ENCODE data around the gene TRAPPC13.
A peak's percentile ranks its signal among the peaks of the same experiment; 100 is the strongest.

The TRAPPC13 gene

GRCh38 chr5:65654713-65655112, 29.9 kb downstream of the TRAPPC13 start:
- no peak overlapping the region for H2AK5ac ChIP-seq (ENCODE audit: low read length, severe bottlenecking)
- 100% methylated on average over 1 of the region's 2 CpGs for WGBS
- DNase-seq, result no peak
- no peak overlapping the region for H3K18ac ChIP-seq (ENCODE audit: low read depth in 1 of 2, low read length in 2 of 2)
- H2BK15ac ChIP-seq (ENCODE audit: low read depth, poor library complexity, severe bottlenecking), result no peak overlapping the region
- no peak overlapping the region for H2BK5ac ChIP-seq (ENCODE audit: low read depth, low read length, poor library complexity, severe bottlenecking)
- no peak overlapping the region for H3K4ac ChIP-seq (ENCODE audit: low read depth in 1 of 2, low read length in 2 of 2)
- peaks cover 3 to 45% of the 10 kb centered on the region in 2 experiments for H3K36me3 ChIP-seq (ENCODE audit: control insufficient read depth in 1 of 2, insufficient read depth in 2 of 2, low read depth in 1 of 2, low read length in 2 of 2)
- H3K27ac ChIP-seq (ENCODE audit: low read length, poor library complexity, severe bottlenecking), result no peak overlapping the region
- no peak overlapping the region for H3K9ac ChIP-seq (ENCODE audit: low read length)
- no peak overlapping the region for H3K4me2 ChIP-seq (ENCODE audit: low read length, poor library complexity, severe bottlenecking)
- no peak overlapping the region for H3K4me3 ChIP-seq (ENCODE audit: insufficient read depth in 1 of 2, low read depth in 1 of 2, low read length in 2 of 2)
- no peak overlapping the region for H2BK120ac ChIP-seq (ENCODE audit: low read depth, low read length)
- no peak overlapping the region for H4K91ac ChIP-seq (ENCODE audit: low read length)
- no peak overlapping the region for H4K8ac ChIP-seq (ENCODE audit: low read length)
- H3K79me1 ChIP-seq (replicated peaks; ENCODE audit: low read length, poor library complexity, severe bottlenecking), result peaks cover 1% of the 10 kb centered on the region
- H3K9me3 ChIP-seq (ENCODE audit: control insufficient read depth, low read length), result no peaks in the 10 kb centered on the region
- no peaks in the 10 kb centered on the region for H3K4me1 ChIP-seq (ENCODE audit: control insufficient read depth, insufficient read depth, low read depth, low read length)
- no peak overlapping the region for H2AFZ ChIP-seq (ENCODE audit: low read depth, low read length)
- H3K27me3 ChIP-seq (ENCODE audit: control insufficient read depth in 1 of 2, insufficient read depth in 1 of 2, low read length in 2 of 2), result no peaks in the 10 kb centered on the region
- H2BK12ac ChIP-seq (ENCODE audit: low read length in 2 of 2), result no peak overlapping the region
- H3K23ac ChIP-seq (ENCODE audit: low read length in 2 of 2), result no peak overlapping the region
- H3K14ac ChIP-seq (ENCODE audit: low read length in 2 of 2), result no peak overlapping the region

GRCh38 chr5:65663804-65664521, 39.1 kb downstream of the TRAPPC13 start:
- Histone ChIP-seq H2BK15ac (ENCODE audit: low read depth, poor library complexity, severe bottlenecking) (no peak overlapping the region), H3K79me1 (replicated peaks; ENCODE audit: low read length, poor library complexity, severe bottlenecking) (peaks cover 2% of the 10 kb centered on the region), H3K4me3 (ENCODE audit: insufficient read depth in 1 of 2, low read depth in 1 of 2, low read length in 2 of 2) (no peak overlapping the region), H3K27ac (ENCODE audit: low read length, poor library complexity, severe bottlenecking) (no peak overlapping the region), H4K91ac (ENCODE audit: low read length) (no peak overlapping the region), H3K9me3 (ENCODE audit: control insufficient read depth, low read length) (no peaks in the 10 kb centered on the region), H2BK12ac (ENCODE audit: low read length in 2 of 2) (no peak overlapping the region), H4K8ac (ENCODE audit: low read length) (no peak overlapping the region), H3K4me1 (ENCODE audit: control insufficient read depth, insufficient read depth, low read depth, low read length) (no peaks in the 10 kb centered on the region), H3K23ac (ENCODE audit: low read length in 2 of 2) (no peak overlapping the region), H2AK5ac (ENCODE audit: low read length, severe bottlenecking) (no peak overlapping the region), H3K18ac (ENCODE audit: low read depth in 1 of 2, low read length in 2 of 2) (no peak overlapping the region), H2BK5ac (ENCODE audit: low read depth, low read length, poor library complexity, severe bottlenecking) (no peak overlapping the region), H2BK120ac (ENCODE audit: low read depth, low read length) (no peak overlapping the region), H3K4ac (ENCODE audit: low read depth in 1 of 2, low read length in 2 of 2) (no peak overlapping the region), H3K9ac (ENCODE audit: low read length) (no peak overlapping the region), H3K36me3 (ENCODE audit: control insufficient read depth in 1 of 2, insufficient read depth in 2 of 2, low read depth in 1 of 2, low read length in 2 of 2) (peaks cover 3 to 79% of the 10 kb centered on the region in 2 experiments), H3K27me3 (ENCODE audit: control insufficient read depth in 1 of 2, insufficient read depth in 1 of 2, low read length in 2 of 2) (no peaks in the 10 kb centered on the region), H3K14ac (ENCODE audit: low read length in 2 of 2) (no peak overlapping the region), H2AFZ (ENCODE audit: low read depth, low read length) (no peak overlapping the region), H3K4me2 (ENCODE audit: low read length, poor library complexity, severe bottlenecking) (no peak overlapping the region)
- DNase-seq, result peak; percentile 44
- no CpG with 5 or more reads among the region's 1 CpG for WGBS

DNA sequence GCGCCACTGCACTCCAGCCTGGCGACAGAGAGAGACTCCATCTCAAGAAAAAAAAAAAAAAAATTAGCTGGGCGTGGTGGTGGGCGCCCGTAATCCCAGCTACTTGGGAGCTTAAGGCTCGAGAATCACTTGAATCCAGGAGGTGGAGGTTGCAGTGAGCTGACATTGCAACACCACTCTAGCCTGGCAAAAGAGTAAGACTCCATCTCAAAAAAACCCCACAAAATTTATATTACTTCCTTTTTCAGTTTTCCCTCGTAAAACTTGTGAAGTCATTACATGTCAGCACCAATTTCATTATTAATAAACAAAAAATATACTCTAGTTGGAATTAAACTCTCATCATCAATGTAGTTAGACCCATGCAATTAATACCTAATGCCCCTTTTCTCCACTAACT, 43.9 kb downstream of the TRAPPC13 start:
- Histone ChIP-seq H3K4me1 (ENCODE audit: control insufficient read depth, insufficient read depth, low read depth, low read length) (no peaks in the 10 kb centered on the region), H3K9me3 (ENCODE audit: control insufficient read depth, low read length) (no peaks in the 10 kb centered on the region), H3K4me3 (ENCODE audit: insufficient read depth in 1 of 2, low read depth in 1 of 2, low read length in 2 of 2) (no peak overlapping the region), H2BK120ac (ENCODE audit: low read depth, low read length) (no peak overlapping the region), H3K79me1 (replicated peaks; ENCODE audit: low read length, poor library complexity, severe bottlenecking) (peaks cover 2% of the 10 kb centered on the region), H3K4me2 (ENCODE audit: low read length, poor library complexity, severe bottlenecking) (no peak overlapping the region), H4K8ac (ENCODE audit: low read length) (no peak overlapping the region), H4K91ac (ENCODE audit: low read length) (no peak overlapping the region), H3K18ac (ENCODE audit: low read depth in 1 of 2, low read length in 2 of 2) (no peak overlapping the region), H2AK5ac (ENCODE audit: low read length, severe bottlenecking) (no peak overlapping the region), H3K27ac (ENCODE audit: low read length, poor library complexity, severe bottlenecking) (no peak overlapping the region), H3K36me3 (ENCODE audit: control insufficient read depth in 1 of 2, insufficient read depth in 2 of 2, low read depth in 1 of 2, low read length in 2 of 2) (peaks cover 6 to 71% of the 10 kb centered on the region in 2 experiments), H2BK12ac (ENCODE audit: low read length in 2 of 2) (no peak overlapping the region), H3K23ac (ENCODE audit: low read length in 2 of 2) (no peak overlapping the region), H2BK15ac (ENCODE audit: low read depth, poor library complexity, severe bottlenecking) (no peak overlapping the region), H2AFZ (ENCODE audit: low read depth, low read length) (no peak overlapping the region), H3K9ac (ENCODE audit: low read length) (no peak overlapping the region), H3K14ac (ENCODE audit: low read length in 2 of 2) (no peak overlapping the region), H2BK5ac (ENCODE audit: low read depth, low read length, poor library complexity, severe bottlenecking) (no peak overlapping the region), H3K4ac (ENCODE audit: low read depth in 1 of 2, low read length in 2 of 2) (no peak overlapping the region), H3K27me3 (ENCODE audit: control insufficient read depth in 1 of 2, insufficient read depth in 1 of 2, low read length in 2 of 2) (no peaks in the 10 kb centered on the region)
- 89% methylated on average over 7 of the region's 7 CpGs for WGBS
- no peak for DNase-seq

DNA sequence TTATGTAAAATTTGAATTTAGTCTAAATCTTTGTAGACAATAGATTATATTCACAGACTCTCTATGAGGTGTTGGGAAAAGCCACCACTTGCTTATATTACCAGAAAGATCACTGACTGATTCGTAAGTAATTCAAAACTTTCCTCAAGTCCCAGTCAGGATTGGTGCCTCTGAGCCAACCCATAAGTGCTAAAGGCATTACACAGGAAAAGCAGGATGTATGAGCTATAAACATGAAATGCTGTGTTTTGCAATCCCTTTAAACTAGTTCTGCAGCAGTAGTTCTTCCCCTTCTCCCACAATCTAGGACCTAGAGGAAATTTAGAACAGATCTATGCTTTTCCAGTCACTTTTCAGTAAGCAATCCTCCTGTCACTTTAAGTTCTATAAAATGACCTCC, 48.0 kb downstream of the TRAPPC13 start:
- no peaks in the 10 kb centered on the region for H3K79me1 ChIP-seq (replicated peaks; ENCODE audit: low read length, poor library complexity, severe bottlenecking)
- no peak overlapping the region for H3K4ac ChIP-seq (ENCODE audit: low read depth in 1 of 2, low read length in 2 of 2)
- H2BK120ac ChIP-seq (ENCODE audit: low read depth, low read length), result no peak overlapping the region
- H3K36me3 ChIP-seq (ENCODE audit: control insufficient read depth in 1 of 2, insufficient read depth in 2 of 2, low read depth in 1 of 2, low read length in 2 of 2), result peaks cover 3 to 39% of the 10 kb centered on the region in 2 experiments
- no peak overlapping the region for H3K18ac ChIP-seq (ENCODE audit: low read depth in 1 of 2, low read length in 2 of 2)
- H3K14ac ChIP-seq (ENCODE audit: low read length in 2 of 2), result no peak overlapping the region
- no peaks in the 10 kb centered on the region for H3K27me3 ChIP-seq (ENCODE audit: control insufficient read depth in 1 of 2, insufficient read depth in 1 of 2, low read length in 2 of 2)
- H2BK5ac ChIP-seq (ENCODE audit: low read depth, low read length, poor library complexity, severe bottlenecking), result no peak overlapping the region
- H3K4me1 ChIP-seq (ENCODE audit: control insufficient read depth, insufficient read depth, low read depth, low read length), result no peaks in the 10 kb centered on the region
- no peak overlapping the region for H3K23ac ChIP-seq (ENCODE audit: low read length in 2 of 2)
- no peak overlapping the region for H3K27ac ChIP-seq (ENCODE audit: low read length, poor library complexity, severe bottlenecking)
- H2BK12ac ChIP-seq (ENCODE audit: low read length in 2 of 2), result no peak overlapping the region
- no peak overlapping the region for H4K91ac ChIP-seq (ENCODE audit: low read length)
- no peaks in the 10 kb centered on the region for H3K9me3 ChIP-seq (ENCODE audit: control insufficient read depth, low read length)
- H3K9ac ChIP-seq (ENCODE audit: low read length), result no peak overlapping the region
- H2BK15ac ChIP-seq (ENCODE audit: low read depth, poor library complexity, severe bottlenecking), result no peak overlapping the region
- no peak overlapping the region for H3K4me2 ChIP-seq (ENCODE audit: low read length, poor library complexity, severe bottlenecking)
- no peak overlapping the region for H2AFZ ChIP-seq (ENCODE audit: low read depth, low read length)
- 43% methylated on average over 1 of the region's 1 CpG for WGBS
- H2AK5ac ChIP-seq (ENCODE audit: low read length, severe bottlenecking), result no peak overlapping the region
- no peak overlapping the region for H4K8ac ChIP-seq (ENCODE audit: low read length)
- H3K4me3 ChIP-seq (ENCODE audit: insufficient read depth in 1 of 2, low read depth in 1 of 2, low read length in 2 of 2), result no peak overlapping the region
- DNase-seq, result peak; percentile 85
